Neuronal stem cell (in vitro differentiated cells): ENCODE results near the gene HAVCR1.
"Not testable (repeated sequence)": the region's sequence is repeated elsewhere in the genome, so short reads cannot be mapped to it uniquely, and the experiment has no call there.

Source experiments
- DNase-seq: peaks from one replicate; pipeline ENCODE4 v3.0.0-alpha.2; 2013; ENCODE audit warnings: low spot score
- H2AFZ ChIP-seq: one replicate; pipeline ENCODE4 v1.6.1; 2013; ENCODE audit warnings: mild to moderate bottlenecking, low read length, inconsistent platforms
- H2AK5ac ChIP-seq: 2 replicates; pipeline ENCODE4 v1.6.1; 2013; ENCODE audit warnings: low read depth, mild to moderate bottlenecking, inconsistent platforms, low read length, moderate library complexity, mixed read lengths
- H2BK120ac ChIP-seq: 2 replicates; pipeline ENCODE4 v1.6.1; 2013; ENCODE audit warnings: low read depth, mild to moderate bottlenecking, inconsistent platforms, low read length, moderate library complexity, mixed read lengths
- H2BK12ac ChIP-seq: one replicate; pipeline ENCODE4 v1.6.1; 2013; ENCODE audit warnings: low read length, inconsistent platforms
- H2BK15ac ChIP-seq: 2 replicates; pipeline ENCODE4 v1.6.1; 2013; ENCODE audit warnings: mild to moderate bottlenecking, low read length, inconsistent platforms, mixed read lengths
- H2BK5ac ChIP-seq: one replicate; pipeline ENCODE4 v1.6.1; 2013; ENCODE audit warnings: inconsistent platforms, mild to moderate bottlenecking, low read length, moderate library complexity
- H3K14ac ChIP-seq: one replicate; pipeline ENCODE4 v1.6.1; 2013; ENCODE audit warnings: low read length, inconsistent platforms
- H3K18ac ChIP-seq: 2 replicates; pipeline ENCODE4 v1.6.1; 2013; ENCODE audit warnings: low read length, inconsistent platforms
- H3K23ac ChIP-seq: 2 replicates; pipeline ENCODE4 v1.6.1; 2013; ENCODE audit warnings: low read depth, mild to moderate bottlenecking, mixed read lengths, low read length, inconsistent platforms; ENCODE audit not compliant: poor library complexity
- H3K27ac ChIP-seq: replicated peaks from 3 replicates; pipeline ENCODE4 v1.5.1; 2013; ENCODE audit warnings: low read length, inconsistent platforms
- H3K27me3 ChIP-seq, 3 experiments: 2 replicates each; pipeline ENCODE4 v1.6.1; 2013; ENCODE audit warnings: low read length in 3 of 3, mild to moderate bottlenecking in 2 of 3, inconsistent platforms in 1 of 3, low read depth in 1 of 3, mixed read lengths in 1 of 3, moderate library complexity in 1 of 3; ENCODE audit not compliant: control insufficient read depth in 3 of 3, insufficient read depth in 3 of 3
- H3K36me3 ChIP-seq, 2 donors: replicated peaks in 1 of 2; 2 replicates each; pipeline ENCODE4 v1.6.1; 2013; ENCODE audit warnings: low read length in 2 of 2; ENCODE audit not compliant: control insufficient read depth in 2 of 2, insufficient read depth in 2 of 2
- H3K4ac ChIP-seq: 2 replicates; pipeline ENCODE4 v1.6.1; 2013; ENCODE audit warnings: inconsistent platforms, mild to moderate bottlenecking, low read length, moderate library complexity
- H3K4me1 ChIP-seq, 2 donors: 1 replicate in 1 of 2; 2 replicates in 1 of 2; pipeline ENCODE4 v1.6.1; 2013; ENCODE audit warnings: low read length in 2 of 2, low read depth in 1 of 2; ENCODE audit not compliant: control insufficient read depth in 2 of 2, insufficient read depth in 1 of 2
- H3K4me2 ChIP-seq: one replicate; pipeline ENCODE4 v1.6.1; 2013; ENCODE audit warnings: mild to moderate bottlenecking, low read length, inconsistent platforms; ENCODE audit not compliant: insufficient read depth, poor library complexity, severe bottlenecking
- H3K4me3 ChIP-seq, 2 donors: 2 replicates each; pipeline ENCODE4 v1.5.1; 2013; ENCODE audit warnings: low read length in 2 of 2, mild to moderate bottlenecking in 2 of 2, inconsistent platforms in 1 of 2, moderate library complexity in 1 of 2
- H3K79me1 ChIP-seq: one replicate; pipeline ENCODE4 v1.6.1; 2013; ENCODE audit warnings: low read depth, mild to moderate bottlenecking, inconsistent platforms, low read length, moderate library complexity
- H3K9ac ChIP-seq: one replicate; pipeline ENCODE4 v1.6.1; 2013; ENCODE audit warnings: mild to moderate bottlenecking, low read depth, low read length, inconsistent platforms; ENCODE audit not compliant: poor library complexity
- H3K9me3 ChIP-seq, 2 donors: replicated peaks in 1 of 2; 2 replicates each; pipeline versions ENCODE3 to v1.6.1; 2013; ENCODE audit warnings: low read length in 2 of 2, mild to moderate bottlenecking in 2 of 2, inconsistent platforms in 1 of 2, low read depth in 1 of 2, mixed read lengths in 1 of 2, moderate library complexity in 1 of 2; ENCODE audit not compliant: control insufficient read depth in 2 of 2, insufficient read depth in 1 of 2
- H4K8ac ChIP-seq: one replicate; pipeline ENCODE4 v1.6.1; 2013; ENCODE audit warnings: low read depth, mild to moderate bottlenecking, inconsistent platforms, low read length, moderate library complexity
- H4K91ac ChIP-seq: one replicate; pipeline ENCODE4 v1.6.1; 2013; ENCODE audit warnings: low read length, low read depth, mild to moderate bottlenecking, inconsistent platforms; ENCODE audit not compliant: poor library complexity
- WGBS, 2 donors: extraction: QIAGEN DNeasy Blood & Tissue Kit; methylation state at CpG; one replicate each; pipeline ENCODE4 v1.1.7; 2013; ENCODE audit warnings: missing lambda C conversion rate in 2 of 2, mixed read lengths in 1 of 2; ENCODE audit not compliant: insufficient read length in 2 of 2, insufficient replicate concordance in 1 of 2; ENCODE audit errors: extremely low coverage in 2 of 2; 5-methylcytosine and 5-hydroxymethylcytosine counted together

Gene HAVCR1

GRCh38 chr5:157046041-157046440 lies 12.9 kb downstream of the HAVCR1 start:
- H4K8ac ChIP-seq = no peak overlapping the region
- H3K27ac ChIP-seq = no peak overlapping the region
- H3K9ac ChIP-seq = no peak overlapping the region
- no peak overlapping the region for H3K4me3 ChIP-seq
- H3K27me3 ChIP-seq = no peaks in the 10 kb centered on the region
- no peak overlapping the region for H2AFZ ChIP-seq
- H3K14ac ChIP-seq = no peak overlapping the region
- H3K9me3 ChIP-seq = no peaks in the 10 kb centered on the region
- no peak overlapping the region for H3K23ac ChIP-seq
- no peaks in the 10 kb centered on the region for H3K79me1 ChIP-seq
- H3K18ac ChIP-seq = peak overlapping the region; percentile 12
- WGBS, 2 donors = no CpG with 5 or more reads among the region's 3 CpGs
- no peak overlapping the region for H4K91ac ChIP-seq
- no peak overlapping the region for H3K4me2 ChIP-seq
- no peak overlapping the region for H2AK5ac ChIP-seq
- H2BK5ac ChIP-seq = no peak overlapping the region
- no peak overlapping the region for H2BK15ac ChIP-seq
- no peak overlapping the region for H2BK120ac ChIP-seq
- H3K36me3 ChIP-seq = no peaks in the 10 kb centered on the region
- H3K4me1 ChIP-seq = no peaks in the 10 kb centered on the region
- no peak for DNase-seq
- H3K4ac ChIP-seq = no peak overlapping the region
- no peak overlapping the region for H2BK12ac ChIP-seq

- Histone ChIP-seq H3K4ac (no peak overlapping the region), H3K27me3 (no peaks in the 10 kb centered on the region), H2BK120ac (no peak overlapping the region), H2AK5ac (no peak overlapping the region), H3K18ac (no peak overlapping the region), H3K4me3 (no peak overlapping the region), H3K9ac (no peak overlapping the region), H3K9me3 (no peaks in the 10 kb centered on the region), H2BK5ac (no peak overlapping the region), H2BK12ac (no peak overlapping the region), H3K36me3 (no peaks in the 10 kb centered on the region), H3K27ac (no peak overlapping the region), H3K4me1 (no peaks in the 10 kb centered on the region), H2BK15ac (no peak overlapping the region), H3K14ac (no peak overlapping the region), H4K8ac (no peak overlapping the region), H3K4me2 (no peak overlapping the region), H4K91ac (no peak overlapping the region), H2AFZ (no peak overlapping the region), H3K79me1 (no peaks in the 10 kb centered on the region), H3K23ac (no peak overlapping the region)
- no CpG with 5 or more reads among the region's 3 CpGs for WGBS, 2 donors
- DNase-seq = no peak
Measured at GRCh38 chr5:157045601-157046000, 13.3 kb downstream of the HAVCR1 start.

DNA sequence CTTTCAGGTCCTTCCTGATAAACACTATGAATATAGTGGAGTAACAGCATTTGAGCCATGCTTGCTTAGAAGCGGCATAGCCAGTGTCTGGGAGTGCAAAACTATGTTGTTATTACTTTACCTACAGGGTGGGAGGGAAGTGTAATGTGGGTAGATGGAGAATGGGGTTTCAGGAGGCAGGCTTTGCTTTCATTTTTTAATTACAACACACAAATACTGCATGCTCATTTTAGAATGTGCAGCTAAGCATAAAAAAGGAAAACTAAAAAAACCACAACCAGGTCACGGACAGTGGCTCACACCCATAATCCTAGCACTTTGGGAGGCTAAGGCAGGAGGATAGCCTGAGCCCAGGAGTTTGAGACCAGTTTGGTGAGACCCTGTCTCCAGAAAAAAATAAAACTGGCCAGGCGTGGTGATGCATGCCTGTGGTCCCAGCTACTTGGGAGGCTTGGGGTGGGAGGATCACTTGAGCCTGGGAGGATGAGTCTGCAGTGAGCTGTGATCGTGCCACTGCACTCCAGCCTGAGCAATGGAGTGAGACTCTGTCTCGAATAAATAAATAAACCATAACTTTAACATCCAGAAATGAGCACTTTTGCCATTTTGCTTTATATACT lies 20.2 kb downstream of the HAVCR1 start:
- no peak for DNase-seq
- Histone ChIP-seq H3K9ac (no peak overlapping the region), H3K27me3 (no peaks in the 10 kb centered on the region)

DNA sequence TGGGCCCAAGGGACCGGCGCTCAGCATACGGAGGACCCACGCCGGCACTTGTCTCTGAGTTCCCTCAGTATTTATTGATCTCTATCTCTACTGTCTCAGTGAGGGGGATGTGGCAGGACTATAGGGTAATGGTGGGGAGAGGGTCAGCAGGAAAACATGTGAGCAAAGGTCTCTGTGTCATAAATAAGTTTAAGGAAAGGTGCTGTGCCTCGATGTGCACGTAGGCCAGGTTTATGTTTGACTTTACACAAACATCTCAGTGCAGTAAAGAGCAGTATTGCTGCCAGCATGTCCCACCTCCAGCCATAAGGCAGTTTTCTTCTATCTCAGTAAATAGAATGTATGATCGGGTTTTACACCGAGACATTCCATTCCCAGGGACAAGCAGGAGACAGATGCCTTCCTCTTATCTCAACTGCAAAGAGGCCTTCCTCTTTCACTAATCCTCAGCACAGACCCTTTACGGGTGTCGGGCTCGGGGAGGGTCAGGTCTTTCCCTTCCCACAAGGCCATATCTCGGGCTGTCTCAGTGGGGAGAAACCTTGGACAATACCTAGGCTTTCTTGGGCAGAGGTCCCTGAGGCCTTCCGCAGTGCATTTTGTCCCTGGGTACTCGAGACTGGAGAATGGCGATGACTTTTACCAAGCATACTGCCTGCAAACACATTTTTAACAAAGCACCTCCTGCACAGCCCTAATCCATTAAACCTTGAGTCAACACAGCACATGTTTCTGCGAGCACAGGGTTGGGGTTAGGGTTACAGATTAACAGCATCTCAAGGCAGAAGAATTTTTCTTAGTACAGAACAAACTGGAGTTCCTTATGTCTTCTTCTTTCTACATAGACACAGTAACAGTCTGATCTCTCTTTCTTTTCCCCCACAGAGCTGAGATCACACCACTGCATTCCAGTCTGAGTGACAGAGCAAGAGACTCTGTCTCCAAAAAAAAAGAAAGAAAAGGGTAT lies 24.5 kb downstream of the HAVCR1 start:
- H2AFZ ChIP-seq, H3K18ac ChIP-seq, H3K79me1 ChIP-seq, H4K8ac ChIP-seq, H3K36me3 ChIP-seq, H3K27me3 ChIP-seq, H3K4me3 ChIP-seq, H3K4me1 ChIP-seq, H3K14ac ChIP-seq, H4K91ac ChIP-seq, H2BK120ac ChIP-seq, H3K4ac ChIP-seq, H3K9me3 ChIP-seq, DNase-seq, H3K9ac ChIP-seq, H2AK5ac ChIP-seq, H2BK5ac ChIP-seq, H3K23ac ChIP-seq, H2BK15ac ChIP-seq, H3K4me2 ChIP-seq, H2BK12ac ChIP-seq: not testable (repeated sequence)
- peak overlapping the region; percentile 59 for H3K27ac ChIP-seq
- WGBS, 2 donors = no CpG with 5 or more reads among the region's 17 CpGs

More for the DNA sequence above, 20.2 kb downstream of the HAVCR1 start:
- H3K4me1 ChIP-seq = peaks cover 0 to 2% of the 10 kb centered on the region in 2 donors
- no peaks in the 10 kb centered on the region for H3K79me1 ChIP-seq
- no CpG with 5 or more reads among the region's 5 CpGs for WGBS, 2 donors
- no peak overlapping the region for H3K18ac ChIP-seq
- no peaks in the 10 kb centered on the region for H3K9me3 ChIP-seq
- no peak overlapping the region for H3K14ac ChIP-seq
- H2AFZ ChIP-seq = no peak overlapping the region
- no peak overlapping the region for H3K4ac ChIP-seq
- no peak overlapping the region for H2BK120ac ChIP-seq
- H3K36me3 ChIP-seq = no peaks in the 10 kb centered on the region
- H4K91ac ChIP-seq = no peak overlapping the region
- no peak overlapping the region for H2BK12ac ChIP-seq
- no peak overlapping the region for H2AK5ac ChIP-seq
- H3K27ac ChIP-seq = no peak overlapping the region
- H4K8ac ChIP-seq = no peak overlapping the region
- no peak overlapping the region for H3K23ac ChIP-seq
- no peak overlapping the region for H2BK5ac ChIP-seq
- H3K4me2 ChIP-seq = no peak overlapping the region
- H3K4me3 ChIP-seq = no peak overlapping the region
- H2BK15ac ChIP-seq = no peak overlapping the region
